ENCODE results near the gene OR10H4. TPM values are rescaled to one million over a fixed set of nuclear protein-coding genes. Genes with fewer than 3 reads are reported as not detected.

Gene OR10H4
- total and polyA plus RNA-seq, 11 donors: not detected

- no peak for DNase-seq
- ATAC-seq: no peak
These were observed 33.7 kb upstream of the OR10H4 start for GRCh38 chr19:15915109-15915508.

GRCh38 chr19:15919243-15919642 is 29.6 kb upstream of the OR10H4 start:
- Histone ChIP-seq H3K27ac (no peak overlapping the region), H3K27me3 (peaks cover 0 to 33% (median 0%) of the 10 kb centered on the region in 9 donors), H3K4me1 (no peaks in the 10 kb centered on the region), H3K36me3 (no peaks in the 10 kb centered on the region), H3K9me3 (peaks cover 0 to 21% (median 12%) of the 10 kb centered on the region in 12 donors), H3K4me3 (no peak overlapping the region)
- intact Hi-C loops (cut with DNase I): no loop called here
- no peak for TF ChIP-seq CTCF (IDR thresholded peaks at IDR 0.05)
- no peak for ATAC-seq
- WGBS, 4 donors: 70 to 73% (median 72%) methylated on average over 4 of the region's 4 CpGs
- no peak for DNase-seq

More at GRCh38 chr19:15915109-15915508, 33.7 kb upstream of the OR10H4 start:
- no peaks in the 10 kb centered on the region for H3K36me3 ChIP-seq
- intact Hi-C loops (cut with DNase I): no loop called here
- H3K4me3 ChIP-seq: no peak overlapping the region
- no peaks in the 10 kb centered on the region for H3K4me1 ChIP-seq
- H3K27ac ChIP-seq: no peak overlapping the region
- peaks cover 6 to 51% (median 22%) of the 10 kb centered on the region in 9 donors for H3K27me3 ChIP-seq
- WGBS, 4 donors: 89 to 96% (median 92%) methylated on average over 2 of the region's 2 CpGs
- TF ChIP-seq CTCF (IDR thresholded peaks at IDR 0.05) (no peak), POLR2A (IDR thresholded peaks at IDR 0.05) (no peak)
- peaks cover 0 to 22% (median 12%) of the 10 kb centered on the region in 12 donors for H3K9me3 ChIP-seq

GRCh38 chr19:15922021-15922420 is 26.8 kb upstream of the OR10H4 start:
- DNase-seq: no peak
- intact Hi-C loops (cut with DNase I): no loop called here
- no peak for ATAC-seq
- H3K9me3 ChIP-seq: no peaks in the 10 kb centered on the region
- no peak overlapping the region for H3K4me3 ChIP-seq
- 34 to 56% (median 44%) methylated on average over 4 of the region's 4 CpGs for WGBS, 4 donors
- TF ChIP-seq POLR2A (IDR thresholded peaks at IDR 0.05): no peak
- TF ChIP-seq CTCF (IDR thresholded peaks at IDR 0.05): no peak
- no peak overlapping the region for H3K27ac ChIP-seq
- H3K36me3 ChIP-seq: no peaks in the 10 kb centered on the region
- peaks cover 0 to 40% (median 0%) of the 10 kb centered on the region in 9 donors for H3K27me3 ChIP-seq
- no peaks in the 10 kb centered on the region for H3K4me1 ChIP-seq

DNA sequence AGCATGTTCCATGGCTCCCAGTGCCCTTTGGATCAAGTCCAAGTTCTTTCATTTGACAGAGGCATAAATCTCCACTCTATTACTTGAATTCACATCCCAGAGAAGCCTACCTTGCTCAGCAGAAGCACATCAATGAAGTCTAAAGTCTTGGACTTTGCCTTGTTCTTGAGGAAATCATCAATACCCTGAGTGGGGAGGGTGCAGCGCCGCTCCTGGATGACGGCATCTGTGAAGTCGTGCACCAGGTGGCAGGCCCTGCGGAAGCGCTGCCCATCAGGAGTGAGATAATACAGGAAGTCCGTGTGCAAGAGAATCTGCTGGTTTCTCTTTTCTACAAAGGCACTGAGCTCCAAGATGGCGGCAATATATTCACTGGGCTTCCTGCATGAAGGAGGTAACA is 25.1 kb upstream of the OR10H4 start:
- WGBS, 4 donors: 73 to 81% (median 78%) methylated on average over 8 of the region's 8 CpGs
- intact Hi-C loops (cut with DNase I): no loop called here
- H3K36me3 ChIP-seq: no peaks in the 10 kb centered on the region
- no peak for DNase-seq
- no peaks in the 10 kb centered on the region for H3K9me3 ChIP-seq
- H3K4me3 ChIP-seq: no peak overlapping the region
- no peak for TF ChIP-seq CTCF (IDR thresholded peaks at IDR 0.05)
- no peak for TF ChIP-seq POLR2A (IDR thresholded peaks at IDR 0.05)
- no peak for ATAC-seq
- no peaks in the 10 kb centered on the region for H3K4me1 ChIP-seq
- no peak overlapping the region for H3K27ac ChIP-seq
- peaks cover 0 to 52% (median 9%) of the 10 kb centered on the region in 9 donors for H3K27me3 ChIP-seq
